H9 (cell line): ENCODE results near the gene AKT3. TPM values are rescaled to one million over a fixed set of nuclear protein-coding genes. Genes with fewer than 3 reads are reported as not detected.

Source experiments
- DNase-seq: peaks from one replicate; pipeline ENCODE4 v3.0.0-alpha.2; 2017
- H2AFZ ChIP-seq: one replicate; pipeline ENCODE4 v1.6.1; 2013; ENCODE audit warnings: mild to moderate bottlenecking, low read length, control low read depth, moderate library complexity
- H2AK5ac ChIP-seq: 2 replicates; pipeline ENCODE4 v1.6.1; 2013; ENCODE audit warnings: low read length, control low read depth, mixed read lengths; ENCODE audit not compliant: insufficient read length
- H2BK120ac ChIP-seq: one replicate; pipeline ENCODE4 v1.6.1; 2013; ENCODE audit warnings: low read depth, mild to moderate bottlenecking, low read length, control low read depth, inconsistent platforms; ENCODE audit not compliant: poor library complexity, severe bottlenecking
- H2BK12ac ChIP-seq: 2 replicates; pipeline ENCODE4 v1.6.1; 2013; ENCODE audit warnings: low read length, control low read depth, mixed read lengths, low read depth; ENCODE audit not compliant: insufficient read length
- H2BK15ac ChIP-seq: 2 replicates; pipeline ENCODE4 v1.6.1; 2013; ENCODE audit warnings: low read depth, low read length, control low read depth
- H2BK20ac ChIP-seq: one replicate; pipeline ENCODE4 v1.6.1; 2013; ENCODE audit warnings: low read depth, mild to moderate bottlenecking, low read length, control low read depth, inconsistent platforms; ENCODE audit not compliant: poor library complexity, severe bottlenecking
- H2BK5ac ChIP-seq: 2 replicates; pipeline ENCODE4 v1.6.1; 2013; ENCODE audit warnings: low read length, control low read depth, mixed read lengths; ENCODE audit not compliant: insufficient read length
- H3K14ac ChIP-seq: 2 replicates; pipeline ENCODE4 v1.6.1; 2013; ENCODE audit warnings: low read length, control low read depth; ENCODE audit not compliant: insufficient read depth
- H3K18ac ChIP-seq: 2 replicates; pipeline ENCODE4 v1.6.1; 2013; ENCODE audit warnings: low read depth, mild to moderate bottlenecking, mixed read lengths, low read length, control low read depth; ENCODE audit not compliant: insufficient read length
- H3K23ac ChIP-seq: 2 replicates; pipeline ENCODE4 v1.6.1; 2013; ENCODE audit warnings: low read length, control low read depth, mixed read lengths, low read depth; ENCODE audit not compliant: insufficient read length
- H3K23me2 ChIP-seq: 2 replicates; pipeline ENCODE4 v1.6.1; 2013; ENCODE audit warnings: low read depth, mild to moderate bottlenecking, mixed read lengths, low read length, control low read depth; ENCODE audit not compliant: insufficient read length, poor library complexity, severe bottlenecking
- H3K27ac ChIP-seq: 2 replicates; pipeline ENCODE4 v1.5.1; 2013; ENCODE audit warnings: low read length, control low read depth, mixed read lengths, low read depth; ENCODE audit not compliant: insufficient read length
- H3K27me3 ChIP-seq: 2 replicates; pipeline ENCODE4 v1.6.1; 2013; ENCODE audit warnings: low read length, control low read depth, inconsistent platforms; ENCODE audit not compliant: insufficient read depth
- H3K4ac ChIP-seq: 2 replicates; pipeline ENCODE4 v1.6.1; 2013; ENCODE audit warnings: low read depth, mild to moderate bottlenecking, control low read depth, inconsistent platforms, low read length, moderate library complexity
- H3K4me1 ChIP-seq: 2 replicates; pipeline ENCODE4 v1.6.1; 2013; ENCODE audit warnings: low read length, control low read depth, inconsistent platforms; ENCODE audit not compliant: insufficient read depth
- H3K4me2 ChIP-seq: 2 replicates; pipeline ENCODE4 v1.6.1; 2013; ENCODE audit warnings: low read length, control low read depth, mixed read lengths; ENCODE audit not compliant: insufficient read length, insufficient read depth
- H3K56ac ChIP-seq: 2 replicates; pipeline ENCODE4 v1.6.1; 2013; ENCODE audit warnings: low read depth, mild to moderate bottlenecking, mixed read lengths, low read length, control low read depth; ENCODE audit not compliant: insufficient read length
- H3K79me1 ChIP-seq: 2 replicates; pipeline ENCODE4 v1.6.1; 2013; ENCODE audit warnings: low read depth, mild to moderate bottlenecking, moderate library complexity, low read length, control low read depth, inconsistent platforms; ENCODE audit not compliant: insufficient read depth, poor library complexity, severe bottlenecking
- H3K79me2 ChIP-seq: 2 replicates; pipeline ENCODE4 v1.6.1; 2013; ENCODE audit warnings: low read length, control low read depth, inconsistent platforms; ENCODE audit not compliant: insufficient read depth
- H3K9ac ChIP-seq: 2 replicates; pipeline ENCODE4 v1.6.1; 2013; ENCODE audit warnings: low read length, control low read depth, mixed read lengths; ENCODE audit not compliant: insufficient read length; ENCODE audit errors: extremely low read depth
- H3K9me3 ChIP-seq: one replicate; pipeline ENCODE4 v1.6.1; 2013; ENCODE audit warnings: low read depth, low read length, inconsistent platforms; ENCODE audit not compliant: control insufficient read depth
- H3T11ph ChIP-seq: one replicate; pipeline ENCODE4 v1.6.1; 2013; ENCODE audit warnings: mild to moderate bottlenecking, low read length, control low read depth, inconsistent platforms
- H4K20me1 ChIP-seq: one replicate; pipeline ENCODE4 v1.6.1; 2013; ENCODE audit not compliant: control insufficient read depth, insufficient read length, insufficient read depth
- H4K5ac ChIP-seq: 2 replicates; pipeline ENCODE4 v1.6.1; 2013; ENCODE audit warnings: low read depth, mild to moderate bottlenecking, mixed read lengths, low read length, control low read depth; ENCODE audit not compliant: insufficient read length
- H4K8ac ChIP-seq: replicated peaks from 2 replicates; pipeline ENCODE4 v1.6.1; 2013; ENCODE audit warnings: low read length, control low read depth, mixed read lengths, low read depth; ENCODE audit not compliant: insufficient read length
- H4K91ac ChIP-seq: 2 replicates; pipeline ENCODE4 v1.6.1; 2013; ENCODE audit warnings: low read depth, mild to moderate bottlenecking, moderate library complexity, mixed read lengths, low read length, control low read depth; ENCODE audit not compliant: insufficient read length
- H3K27ac Mint-ChIP-seq, 3 experiments: 2 replicates in 2 of 3; 3 replicates in 1 of 3; pipeline ENCODE4 v1.8.0; 2020 to 2021; ENCODE audit warnings: mixed read lengths in 3 of 3, mild to moderate bottlenecking in 1 of 3, moderate library complexity in 1 of 3
- H3K27me3 Mint-ChIP-seq: 2 replicates; pipeline ENCODE4 v1.8.0; 2021; ENCODE audit warnings: low read depth, mild to moderate bottlenecking, moderate library complexity, mixed read lengths
- H3K36me3 Mint-ChIP-seq, 3 experiments: 2 replicates in 2 of 3; 3 replicates in 1 of 3; pipeline ENCODE4 v1.8.0; 2020 to 2021; ENCODE audit warnings: low read depth in 3 of 3, mixed read lengths in 3 of 3; ENCODE audit not compliant: insufficient read depth in 1 of 3
- H3K4me1 Mint-ChIP-seq, 2 experiments: 2 replicates each; pipeline ENCODE4 v1.8.0; 2020; ENCODE audit warnings: mixed read lengths in 2 of 2
- H3K4me3 Mint-ChIP-seq, 2 experiments: 2 replicates in 1 of 2; 3 replicates in 1 of 2; pipeline ENCODE4 v1.8.0; 2020 to 2021; ENCODE audit warnings: mild to moderate bottlenecking in 2 of 2, mixed read lengths in 2 of 2, moderate library complexity in 1 of 2
- H3K9me3 Mint-ChIP-seq, 2 experiments: 2 replicates in 1 of 2; 3 replicates in 1 of 2; pipeline ENCODE4 v1.8.0; 2020; ENCODE audit warnings: mild to moderate bottlenecking in 2 of 2, mixed read lengths in 2 of 2, moderate library complexity in 1 of 2
- CTCF ChIP-seq: fragments of 200-600 bp; sonication (generic); conservative IDR thresholded peaks from 3 replicates; pipeline ENCODE4 v1.8.0; 2021; ENCODE audit warnings: antibody characterized with exemption, mild to moderate bottlenecking
- WGBS: extraction: QIAGEN DNeasy Blood & Tissue Kit; methylation state at CpG from one replicate; pipeline ENCODE4 v1.1.7; 2013; ENCODE audit warnings: missing lambda C conversion rate, low lambda C conversion rate, mixed read lengths; ENCODE audit not compliant: insufficient read length; ENCODE audit errors: extremely low coverage; 5-methylcytosine and 5-hydroxymethylcytosine counted together
- total RNA-seq: library from RNA; stranded (reverse); gene quantifications from 2 replicates; pipeline ENCODE4 v1.2.1, GENCODE V29; 2021

Gene AKT3
- total RNA-seq, 1 experiment from 2014 or later: 27.8 TPM

DNA sequence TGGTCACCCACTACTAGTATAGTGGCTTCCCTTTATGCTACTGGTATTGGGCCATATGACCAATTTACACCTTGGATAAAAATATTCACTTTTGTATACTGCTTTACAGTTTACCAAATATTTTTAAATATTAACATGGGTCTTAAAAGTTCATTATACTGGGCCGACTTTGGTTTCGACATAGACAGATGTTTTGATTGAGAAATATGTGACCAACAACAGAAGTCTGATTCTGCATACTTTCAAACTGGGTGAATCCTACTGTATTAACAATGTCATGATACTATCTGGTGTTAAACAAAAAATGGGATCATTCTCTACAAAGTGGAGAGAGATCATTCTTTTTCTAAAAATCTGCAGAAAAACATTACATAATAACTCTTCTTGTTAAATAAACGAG, 134.8 kb downstream of the AKT3 start:
- no peaks in the 10 kb centered on the region; a peak in 1 of 7 replicates for H3K36me3 Mint-ChIP-seq
- TF ChIP-seq CTCF: no peak
- no CpG with 5 or more reads among the region's 3 CpGs for WGBS
- Histone ChIP-seq H2BK20ac (no peak overlapping the region), H3K14ac (no peak overlapping the region), H2BK15ac (no peak overlapping the region), H3K9ac (no peak overlapping the region), H3K23ac (no peak overlapping the region), H4K5ac (no peak overlapping the region), H3K56ac (no peak overlapping the region), H3K4ac (no peak overlapping the region), H3K79me2 (no peaks in the 10 kb centered on the region), H2BK120ac (no peak overlapping the region), H3T11ph (no peak overlapping the region), H2AK5ac (no peak overlapping the region), H3K9me3 (no peaks in the 10 kb centered on the region), H4K20me1 (no peaks in the 10 kb centered on the region), H2BK12ac (no peak overlapping the region), H4K91ac (no peak overlapping the region), H2AFZ (no peak overlapping the region), H3K27me3 (no peaks in the 10 kb centered on the region), H4K8ac (no peak overlapping the region), H3K79me1 (no peaks in the 10 kb centered on the region), H2BK5ac (no peak overlapping the region), H3K27ac (no peak overlapping the region), H3K23me2 (no peaks in the 10 kb centered on the region), H3K4me1 (peaks cover 2% of the 10 kb centered on the region; the same call in 1 of the 2 replicates), H3K4me2 (no peak overlapping the region), H3K18ac (no peak overlapping the region)
- no peak overlapping the region for H3K4me3 Mint-ChIP-seq
- H3K27ac Mint-ChIP-seq: no peak overlapping the region
- no peaks in the 10 kb centered on the region for H3K27me3 Mint-ChIP-seq
- H3K9me3 Mint-ChIP-seq: no peaks in the 10 kb centered on the region
- DNase-seq: no peak
- peaks cover 39 to 46% of the 10 kb centered on the region in 2 experiments for H3K4me1 Mint-ChIP-seq
